Kidney (tissue), 14 donors: ENCODE results near the gene PIM1. TPM values are rescaled to one million over a fixed set of nuclear protein-coding genes. Genes with fewer than 3 reads are reported as not detected.

Experiments used
- DNase-seq, 5 donors: peaks; one replicate each; pipeline ENCODE4 v3.0.0-alpha.2; 2013 to 2020
- FAIRE-seq: peaks from 2 replicates; lab custom pipeline; 2012; peaks lifted over from hg19 to GRCh38; lab: Jason Lieb, UNC
- H3K27ac ChIP-seq, 2 donors: one replicate each; pipeline ENCODE4 v1.7.0; 2013; ENCODE audit warnings: low read depth in 2 of 2, low read length in 2 of 2, inconsistent platforms in 1 of 2
- H3K27me3 ChIP-seq: one replicate; pipeline ENCODE4 v1.7.1; 2013; ENCODE audit warnings: low read length, inconsistent platforms; ENCODE audit not compliant: control insufficient read depth, insufficient read depth
- H3K36me3 ChIP-seq, 3 donors: one replicate each; pipeline versions ENCODE4 v1.7.0 to v1.7.1; 2013; ENCODE audit warnings: low read length in 3 of 3, control low read depth in 1 of 3, inconsistent platforms in 1 of 3; ENCODE audit not compliant: insufficient read depth in 3 of 3, control insufficient read depth in 2 of 3
- H3K4me1 ChIP-seq, 3 donors: one replicate each; pipeline versions ENCODE4 v1.7.0 to v1.7.1; 2013; ENCODE audit warnings: low read length in 3 of 3, inconsistent platforms in 1 of 3, low read depth in 1 of 3; ENCODE audit not compliant: control insufficient read depth in 2 of 3, insufficient read depth in 2 of 3
- H3K4me3 ChIP-seq, 3 donors: one replicate each; pipeline versions ENCODE4 v1.7.0 to v1.8.1; 2013; ENCODE audit warnings: low read length in 3 of 3, control low read depth in 1 of 3, inconsistent platforms in 1 of 3
- H3K9ac ChIP-seq, 3 donors: one replicate each; pipeline versions ENCODE4 v1.7.0 to v1.7.1; 2013; ENCODE audit warnings: low read length in 3 of 3, control low read depth in 1 of 3, inconsistent platforms in 1 of 3
- H3K9me3 ChIP-seq, 3 donors: one replicate each; pipeline versions ENCODE4 v1.7.0 to v1.7.1; 2013; ENCODE audit warnings: low read length in 3 of 3, control low read depth in 1 of 3, inconsistent platforms in 1 of 3; ENCODE audit not compliant: control insufficient read depth in 2 of 3, insufficient read depth in 1 of 3
- CTCF ChIP-seq: IDR thresholded peaks from 3 replicates; pipeline ENCODE4 v1.5.1; 2012; ENCODE audit warnings: mild to moderate bottlenecking, moderate library complexity, borderline replicate concordance; ENCODE audit not compliant: insufficient read depth; ENCODE audit errors: extremely low read depth
- intact Hi-C: fragments of 100-400 bp; cut with DNase I; formaldehyde crosslinking; loops from one replicate; pipeline ENCODE4 v1.11.1; 2022
- polyA plus RNA-seq: library from polyadenylated mRNA; stranded (reverse); fragments of 350-450 nt; fragmentation: Illumina TruSeq; extraction: RNeasy Lipid Tissue Mini Kit (QIAGEN cat#74804); gene quantifications from one replicate; pipeline ENCODE4 v1.2.3, GENCODE V29; 2014; ENCODE audit warnings: low read depth, low replicate concordance; ENCODE audit not compliant: insufficient read depth
- total RNA-seq: library from RNA; stranded (reverse); fragmentation: NEBNext Ultra II Directional; extraction: Animal tissue kit (Norgen Biotek cat#: 25700); gene quantifications from one replicate; pipeline ENCODE4 v1.2.1, GENCODE V29; 2021
- donor health status: control.
- donor health status: control.
- donor health status: control.
- donor health status: control.
- donor health status: control.
- donor health status: DM: yes; HTN: yes; CAD: no.
- donor health status: Normal renal cell carcinoma (clear cell type).

Gene PIM1
- total and polyA plus RNA-seq, 2 donors from 2014 or later = 19.1 to 30.4 TPM

GRCh38 chr6:37138856-37139229 lies 31.1 kb upstream of the PIM1 start:
- H3K27ac ChIP-seq = peak overlapping the region; percentile 53 to 72
- no peak overlapping the region for H3K9ac ChIP-seq
- intact Hi-C loops = no loop called here
- H3K36me3 ChIP-seq = no peaks in the 10 kb centered on the region
- H3K4me1 ChIP-seq = peaks cover 10 to 23% (median 22%) of the 10 kb centered on the region in 3 donors
- no peak for FAIRE-seq
- no peak for DNase-seq
- no peak overlapping the region for H3K4me3 ChIP-seq
- no peaks in the 10 kb centered on the region for H3K9me3 ChIP-seq
- H3K27me3 ChIP-seq = no peaks in the 10 kb centered on the region
- TF ChIP-seq CTCF = no peak

- H3K36me3 ChIP-seq = no peaks in the 10 kb centered on the region
- TF ChIP-seq CTCF = no peak
- no peak overlapping the region for H3K9ac ChIP-seq
- H3K27ac ChIP-seq = no peak overlapping the region
- DNase-seq (no peak), FAIRE-seq (no peak)
- H3K4me1 ChIP-seq = peaks cover 10 to 20% (median 18%) of the 10 kb centered on the region in 3 donors
- intact Hi-C loops = no loop called here
- H3K27me3 ChIP-seq = no peaks in the 10 kb centered on the region
- no peaks in the 10 kb centered on the region for H3K9me3 ChIP-seq
- H3K4me3 ChIP-seq = no peak overlapping the region
Measured at GRCh38 chr6:37139230-37139962, 30.6 kb upstream of the PIM1 start.

GRCh38 chr6:37140145-37140544 lies 29.8 kb upstream of the PIM1 start:
- Histone ChIP-seq H3K9ac (no peak overlapping the region), H3K27ac (no peak overlapping the region), H3K36me3 (no peaks in the 10 kb centered on the region), H3K4me1 (peaks cover 10 to 15% (median 12%) of the 10 kb centered on the region in 3 donors), H3K27me3 (no peaks in the 10 kb centered on the region), H3K4me3 (no peak overlapping the region), H3K9me3 (no peaks in the 10 kb centered on the region)
- TF ChIP-seq CTCF = no peak
- intact Hi-C loops = no loop called here
- DNase-seq (no peak), FAIRE-seq (no peak)
